NCI-H1048 (cell line): Measurements from ENCODE around the gene TMPRSS13.

Source experiments
- DNase-seq: peaks from one replicate; lab custom pipeline; 2025; lab: John Stamatoyannopoulos, UW

Gene TMPRSS13

GRCh38 chr11:117855186-117855845 lies 73.9 kb downstream of the TMPRSS13 start:
- DNase-seq, result no peak

DNA sequence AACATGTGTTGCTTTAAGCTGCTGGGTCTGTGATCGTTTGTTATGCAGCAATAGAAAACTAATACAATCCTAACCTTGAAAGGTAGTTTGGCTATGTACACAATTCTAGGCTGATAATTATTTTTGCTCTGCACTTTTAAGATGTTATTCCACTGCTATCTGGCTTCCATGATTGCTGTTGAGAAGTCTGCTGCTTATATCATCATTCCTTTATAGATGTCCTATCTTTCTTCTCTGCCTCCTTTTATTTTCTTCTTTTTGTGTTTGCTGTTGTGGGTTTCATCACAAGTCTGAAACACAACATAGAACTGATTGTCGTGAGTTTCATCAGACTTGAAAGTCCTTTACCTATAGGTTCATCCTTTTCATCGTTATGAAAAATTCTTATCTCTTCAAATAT lies 76.9 kb downstream of the TMPRSS13 start:
- DNase-seq, result no peak

DNA sequence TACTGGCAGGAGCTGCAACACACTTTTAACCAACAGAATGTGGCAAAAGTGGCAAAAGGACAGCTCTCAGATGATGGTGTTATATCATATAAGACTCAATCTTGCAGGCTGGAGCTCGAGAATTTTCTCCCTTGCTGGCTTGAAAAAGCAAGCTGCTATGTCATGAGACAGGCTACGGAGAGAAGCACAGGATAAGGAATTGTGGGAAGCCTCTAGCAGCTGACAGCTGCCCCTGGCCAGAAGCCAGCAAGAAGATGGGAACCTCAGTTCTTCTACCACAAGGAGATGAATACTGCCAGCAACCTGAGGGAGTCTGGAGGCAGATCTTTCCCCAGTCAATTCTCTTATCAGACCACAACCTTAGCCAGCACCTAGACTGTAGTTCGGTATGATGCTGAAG lies 77.3 kb downstream of the TMPRSS13 start:
- no peak for DNase-seq

DNA sequence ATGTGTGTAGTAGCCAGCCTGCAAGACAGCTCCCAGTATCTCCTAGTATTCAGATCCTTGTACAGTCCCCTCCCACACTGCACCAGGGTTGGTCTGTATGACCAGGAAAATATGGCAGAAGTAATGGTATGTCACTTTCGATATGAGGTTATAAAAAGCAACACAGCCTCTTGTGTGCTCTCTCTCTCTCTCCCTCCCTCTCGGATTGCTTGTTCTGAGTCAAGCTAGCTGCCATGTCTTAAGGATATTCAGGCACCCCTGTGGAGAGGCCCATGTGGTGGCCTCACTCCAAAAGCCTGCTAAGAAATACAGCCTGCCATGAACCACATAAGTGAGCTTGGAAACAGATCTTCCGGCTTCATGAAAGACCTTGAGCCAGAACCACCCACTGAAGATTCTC lies 78.1 kb downstream of the TMPRSS13 start:
- DNase-seq, result no peak
